Smooth muscle cell of the umbilical artery (primary cell): Measurements from ENCODE around the gene TMEM31. TPM values are rescaled to one million over a fixed set of nuclear protein-coding genes. Genes with fewer than 3 reads are reported as not detected.

Experiments used
- total RNA-seq: library from RNA; depleted of rRNA; stranded (reverse); fragments of >200 nt; gene quantifications from 2 replicates; pipeline ENCODE4 v1.2.3, GENCODE V29; 2014

Gene TMEM31, protein sequence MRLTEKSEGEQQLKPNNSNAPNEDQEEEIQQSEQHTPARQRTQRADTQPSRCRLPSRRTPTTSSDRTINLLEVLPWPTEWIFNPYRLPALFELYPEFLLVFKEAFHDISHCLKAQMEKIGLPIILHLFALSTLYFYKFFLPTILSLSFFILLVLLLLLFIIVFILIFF
- not detected in 2 replicates for total RNA-seq

DNA sequence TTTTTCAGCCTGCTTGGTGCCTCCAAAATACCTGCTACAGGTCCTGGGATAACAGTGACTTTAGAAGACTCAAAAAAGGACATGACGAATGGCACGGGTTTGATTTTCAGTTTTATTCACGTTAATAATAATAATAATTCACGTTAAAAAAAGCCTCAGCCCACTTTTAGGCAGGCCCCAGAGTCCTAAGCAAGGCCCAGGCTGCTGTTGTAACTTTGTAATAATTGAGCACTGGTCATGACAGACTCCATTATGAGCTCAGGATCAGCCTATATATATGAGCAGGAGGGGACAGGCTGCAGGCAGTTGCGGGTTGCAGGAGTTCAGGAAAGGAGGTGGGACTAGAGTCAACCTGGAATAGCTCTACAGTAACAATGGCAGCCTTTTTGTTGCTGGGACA is at the start of gene TMEM31:
Gene TMEM31, plus strand, starts transcription at position 301 of the 400 bp plus-strand sequence. CDS start 1,350 bp downstream, outside the sequence.

DNA sequence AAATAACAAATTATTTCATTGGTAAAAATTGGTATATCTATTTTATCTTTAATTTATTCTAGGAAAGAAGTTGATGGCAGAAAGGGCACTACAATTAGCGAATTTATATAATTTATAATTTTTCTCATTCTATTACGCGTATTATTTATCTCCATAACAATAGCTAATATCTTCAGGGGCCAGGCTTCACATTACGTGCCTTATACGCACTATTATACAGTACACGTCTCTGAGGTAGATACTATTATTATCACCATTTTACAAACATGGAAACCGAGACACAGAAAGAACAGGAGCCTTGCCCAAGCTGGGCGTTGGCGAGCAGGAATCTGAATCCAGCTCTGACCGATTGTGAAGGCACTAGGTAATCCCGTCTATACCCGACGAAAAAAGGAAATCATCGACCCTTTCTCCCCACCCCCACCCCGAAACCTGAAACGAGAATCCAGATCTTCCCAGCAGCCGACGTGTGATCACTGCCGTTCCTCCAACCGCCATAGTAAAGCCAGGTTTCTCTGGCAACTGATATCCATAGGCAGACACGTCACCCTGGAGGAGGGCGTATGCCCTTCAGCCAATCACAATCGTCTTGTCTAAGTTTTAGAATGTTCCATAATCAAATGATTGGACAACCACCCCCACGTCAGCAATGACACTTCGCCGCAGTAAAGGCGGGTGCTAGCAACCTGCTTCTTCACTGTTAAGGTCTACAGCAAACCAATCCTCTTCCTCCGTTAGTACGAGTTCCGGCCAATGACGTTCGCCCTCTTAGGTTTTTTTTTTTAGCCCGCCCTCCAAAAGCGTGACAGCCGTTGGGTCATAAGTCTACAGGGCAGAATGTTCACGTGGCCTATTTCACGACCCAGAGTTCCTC is 24.3 kb upstream of the TMEM31 start, which contains the start of gene MORF4L2:
Gene MORF4L2, minus strand, starts transcription at position 501 of the 874 bp plus-strand sequence. CDS start 9,672 bp downstream, outside the sequence.

Other genes with a start within 250 kb of the TMEM31 start
- gene RAB40A, start 191.4 kb upstream of the TMEM31 start, total RNA-seq, result 0.14 and 0.30 TPM in 2 replicates
- 47.2 and 56.4 TPM in 2 replicates for gene TCEAL4, start 125.4 kb upstream of the TMEM31 start, total RNA-seq
- gene TCEAL3, start 102.9 kb upstream of the TMEM31 start, total RNA-seq, result 15.8 and 16.3 TPM in 2 replicates
- 12.6 and 18.1 TPM in 2 replicates for gene TCEAL1, start 81.9 kb upstream of the TMEM31 start, total RNA-seq
- gene MORF4L2, start 24.2 kb upstream of the TMEM31 start, total RNA-seq, result 852 and 886 TPM in 2 replicates
- not detected in 2 replicates for gene PLP1, start 65.9 kb downstream of the TMEM31 start, total RNA-seq
- gene RAB9B, start 121.3 kb downstream of the TMEM31 start, total RNA-seq, result 0.78 and 1.5 TPM in 2 replicates